SK-N-MC (cell line): ENCODE data around the gene KPNA1.
"Not testable (repeated sequence)": the region's sequence is repeated elsewhere in the genome, so short reads cannot be mapped to it uniquely, and the experiment has no call there.

Experiments used
- EZH2 ChIP-seq: fragments of 200-600 bp; sonication (generic); IDR thresholded peaks from one replicate; pipeline ENCODE4 v1.6.1; 2017; ENCODE audit warnings: antibody characterized with exemption
- POLR2AphosphoS5 ChIP-seq: IDR thresholded peaks from 2 replicates; pipeline ENCODE4 v1.6.1; 2012; ENCODE audit warnings: mild to moderate bottlenecking, low read depth, low read length, borderline replicate concordance

DNA sequence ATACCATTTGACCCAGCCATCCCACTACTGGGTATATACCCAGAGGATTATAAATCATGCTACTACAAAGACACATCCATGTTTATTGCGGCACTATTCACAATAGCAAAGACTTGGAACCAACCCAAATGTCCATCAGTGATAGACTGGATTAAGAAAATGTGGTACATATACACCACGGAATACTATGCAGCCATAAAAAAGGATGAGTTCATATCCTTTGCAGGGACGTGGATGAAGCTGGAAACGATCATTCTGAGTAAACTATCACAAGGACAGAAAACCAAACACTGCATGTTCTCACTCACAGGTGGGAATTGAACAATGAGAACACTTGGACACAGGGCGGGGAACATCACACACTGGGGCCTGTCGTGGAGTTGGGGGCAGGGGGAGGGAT, 66.5 kb downstream of the KPNA1 start:
- TF ChIP-seq POLR2AphosphoS5, EZH2: not testable (repeated sequence)
